Measurements from ENCODE around the gene SOX6. TPM values are rescaled to one million over a fixed set of nuclear protein-coding genes. Genes with fewer than 3 reads are reported as not detected.

The SOX6 gene
- polyA plus RNA-seq, 3 donors: not detected

DNA sequence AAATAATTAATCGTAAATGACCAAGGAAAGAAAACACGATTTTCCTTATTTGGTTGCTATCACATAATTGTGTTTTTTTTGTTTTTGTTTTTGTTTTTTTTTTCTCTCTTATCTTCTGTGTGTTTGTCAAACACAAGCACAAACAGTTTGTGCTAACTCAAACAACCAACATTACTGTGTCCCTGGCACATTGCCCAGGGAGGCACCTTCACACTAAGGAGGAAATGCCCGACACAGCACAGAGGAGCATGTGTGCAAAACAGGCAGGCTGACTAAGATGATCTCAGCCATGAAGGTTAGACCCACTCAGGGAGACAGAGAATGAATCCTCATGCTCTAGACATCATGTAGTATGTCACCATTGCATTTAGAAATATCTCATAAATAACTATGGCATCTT is 130.1 kb downstream of the SOX6 start:
- H3K4me3 Mint-ChIP-seq: no peak overlapping the region
- H3K27me3 Mint-ChIP-seq (ENCODE audit: low read depth in 3 of 3): no peaks in the 10 kb centered on the region
- Histone ChIP-seq H3K4me2 (replicated peaks; ENCODE audit: extremely low read depth, low read length, poor library complexity, severe bottlenecking) (no peak overlapping the region), H3K9ac (ENCODE audit: insufficient read depth, low read length, poor library complexity, severe bottlenecking) (no peak overlapping the region), H3K27ac (ENCODE audit: low read depth in 1 of 2, low read length in 2 of 2) (no peak overlapping the region), H3K9me3 (replicated peaks in 1 of 2; ENCODE audit: control insufficient read depth in 1 of 2, insufficient read depth in 1 of 2, low read length in 2 of 2) (no peaks in the 10 kb centered on the region), H3K4me3 (replicated peaks in 1 of 3; ENCODE audit: low read depth in 2 of 3, low read length in 3 of 3) (no peak overlapping the region), H4K20me1 (ENCODE audit: insufficient read depth, low read length) (no peaks in the 10 kb centered on the region), H3K4me1 (ENCODE audit: control insufficient read depth in 1 of 2, insufficient read depth in 2 of 2, low read length in 2 of 2) (no peaks in the 10 kb centered on the region), H3K27me3 (ENCODE audit: control insufficient read depth in 2 of 2, insufficient read depth in 2 of 2, low read length in 2 of 2) (no peaks in the 10 kb centered on the region), H2AFZ (ENCODE audit: insufficient read depth, low read depth, low read length, poor library complexity, severe bottlenecking) (no peak overlapping the region), H3K36me3 (replicated peaks in 1 of 2; ENCODE audit: control insufficient read depth in 1 of 2, insufficient read depth in 2 of 2, low read length in 2 of 2) (no peaks in the 10 kb centered on the region), H3K79me2 (ENCODE audit: insufficient read depth, low read length) (no peaks in the 10 kb centered on the region)
- no peak for DNase-seq
- intact Hi-C loops (cut with micrococcal nuclease): no loop called here
- no peak for TF ChIP-seq CTCF (IDR thresholded peaks at IDR 0.05)
- WGBS (ENCODE audit: insufficient coverage): 0% methylated on average over 1 of the region's 3 CpGs
- H3K4me1 Mint-ChIP-seq: no peaks in the 10 kb centered on the region
- H3K27ac Mint-ChIP-seq: no peak overlapping the region
- H3K9me3 Mint-ChIP-seq: no peaks in the 10 kb centered on the region
- no peaks in the 10 kb centered on the region for H3K36me3 Mint-ChIP-seq

DNA sequence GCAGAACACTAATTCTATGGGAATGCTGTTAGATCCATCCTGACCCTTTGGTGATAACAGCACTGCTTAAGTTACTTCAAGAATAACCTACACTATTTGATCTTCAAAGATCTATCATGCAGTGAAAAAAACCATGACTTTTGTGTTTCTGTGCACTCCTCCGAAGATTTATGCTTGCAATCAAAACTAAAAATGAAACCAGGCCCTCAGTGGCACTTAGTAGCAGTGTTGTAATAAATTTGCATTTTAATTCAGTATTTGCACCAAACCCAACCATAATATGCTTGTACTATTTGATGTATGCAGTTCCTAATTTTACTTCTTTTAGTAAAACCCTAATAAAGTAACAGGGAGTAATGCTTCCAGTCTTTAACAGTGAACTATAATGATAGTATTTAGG is 130.7 kb downstream of the SOX6 start:
- H3K9ac ChIP-seq (ENCODE audit: insufficient read depth, low read length, poor library complexity, severe bottlenecking): no peak overlapping the region
- no peaks in the 10 kb centered on the region for H3K4me1 ChIP-seq (ENCODE audit: control insufficient read depth in 1 of 2, insufficient read depth in 2 of 2, low read length in 2 of 2)
- no peaks in the 10 kb centered on the region for H3K79me2 ChIP-seq (ENCODE audit: insufficient read depth, low read length)
- H3K36me3 ChIP-seq (replicated peaks in 1 of 2; ENCODE audit: control insufficient read depth in 1 of 2, insufficient read depth in 2 of 2, low read length in 2 of 2): no peaks in the 10 kb centered on the region
- H3K4me3 ChIP-seq (replicated peaks in 1 of 3; ENCODE audit: low read depth in 2 of 3, low read length in 3 of 3): no peak overlapping the region
- H3K4me2 ChIP-seq (replicated peaks; ENCODE audit: extremely low read depth, low read length, poor library complexity, severe bottlenecking): no peak overlapping the region
- Mint-ChIP-seq H3K9me3 (no peaks in the 10 kb centered on the region), H3K36me3 (no peaks in the 10 kb centered on the region), H3K4me1 (no peaks in the 10 kb centered on the region), H3K4me3 (no peak overlapping the region), H3K27ac (no peak overlapping the region), H3K27me3 (ENCODE audit: low read depth in 3 of 3) (no peaks in the 10 kb centered on the region)
- WGBS (ENCODE audit: insufficient coverage): no CpG with 5 or more reads among the region's 1 CpG
- no peak for TF ChIP-seq CTCF (IDR thresholded peaks at IDR 0.05)
- no peak overlapping the region for H2AFZ ChIP-seq (ENCODE audit: insufficient read depth, low read depth, low read length, poor library complexity, severe bottlenecking)
- no peaks in the 10 kb centered on the region for H3K9me3 ChIP-seq (replicated peaks in 1 of 2; ENCODE audit: control insufficient read depth in 1 of 2, insufficient read depth in 1 of 2, low read length in 2 of 2)
- H3K27ac ChIP-seq (ENCODE audit: low read depth in 1 of 2, low read length in 2 of 2): no peak overlapping the region
- no peak for DNase-seq
- intact Hi-C loops (cut with micrococcal nuclease): no loop called here
- no peaks in the 10 kb centered on the region for H4K20me1 ChIP-seq (ENCODE audit: insufficient read depth, low read length)
- H3K27me3 ChIP-seq (ENCODE audit: control insufficient read depth in 2 of 2, insufficient read depth in 2 of 2, low read length in 2 of 2): no peaks in the 10 kb centered on the region
